NB4 (cell line): ENCODE results near the gene IER3.

Experiments
- MYC ChIP-seq: IDR thresholded peaks from 2 replicates; pipeline ENCODE4 v1.6.1; 2011; ENCODE audit warnings: low read depth, low read length
- POLR2A ChIP-seq: IDR thresholded peaks from 2 replicates; pipeline ENCODE4 v1.6.1; 2011; ENCODE audit warnings: mild to moderate bottlenecking; ENCODE audit not compliant: insufficient read length; ENCODE audit errors: extremely low read depth
- TF ChIP-seq, protein P1 (sequence below): IDR thresholded peaks from one replicate; pipeline ENCODE4 v1.5.1; 2012; ENCODE audit warnings: low read depth, low read length
- TF ChIP-seq, protein P2 (sequence below): IDR thresholded peaks from 2 replicates; pipeline ENCODE4 v1.6.1; 2011; ENCODE audit warnings: low read depth, low read length

DNA sequence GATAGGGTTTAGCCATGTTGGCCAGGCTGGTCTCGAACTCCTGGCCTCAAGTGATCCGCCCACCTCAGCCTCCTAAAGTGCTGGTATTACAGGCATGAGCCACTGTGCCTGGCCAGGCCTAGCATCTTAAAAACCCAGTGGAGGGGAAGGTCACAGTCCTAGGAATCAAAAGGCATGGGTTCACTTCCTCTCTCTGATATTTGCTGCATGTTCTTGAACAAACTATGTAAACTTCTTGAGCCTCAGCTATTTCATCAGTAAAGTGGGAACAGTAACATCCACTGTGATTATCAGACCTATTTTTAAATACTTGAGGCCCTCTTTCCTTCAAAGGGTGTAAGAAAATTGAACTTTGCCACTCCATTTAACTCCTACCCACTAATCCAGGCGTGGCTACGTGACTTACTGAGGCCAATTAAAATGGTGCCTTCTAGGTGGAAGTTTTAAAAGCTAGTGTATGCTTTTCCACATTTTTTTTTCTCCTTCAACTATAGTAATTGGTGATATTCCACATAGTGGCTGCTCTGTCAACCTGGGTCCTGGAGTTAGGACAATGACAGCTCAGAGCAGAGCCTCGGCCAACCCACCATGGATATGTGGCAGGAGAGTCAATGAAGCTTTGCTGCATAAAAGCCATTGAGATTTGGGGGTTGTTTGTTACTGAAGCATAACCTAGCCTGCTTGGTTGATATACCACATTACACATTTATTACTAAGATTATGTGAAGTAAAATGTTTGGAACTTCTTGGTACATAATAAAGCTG lies 32.2 kb upstream of the IER3 start:
- TF ChIP-seq, protein P1, sequence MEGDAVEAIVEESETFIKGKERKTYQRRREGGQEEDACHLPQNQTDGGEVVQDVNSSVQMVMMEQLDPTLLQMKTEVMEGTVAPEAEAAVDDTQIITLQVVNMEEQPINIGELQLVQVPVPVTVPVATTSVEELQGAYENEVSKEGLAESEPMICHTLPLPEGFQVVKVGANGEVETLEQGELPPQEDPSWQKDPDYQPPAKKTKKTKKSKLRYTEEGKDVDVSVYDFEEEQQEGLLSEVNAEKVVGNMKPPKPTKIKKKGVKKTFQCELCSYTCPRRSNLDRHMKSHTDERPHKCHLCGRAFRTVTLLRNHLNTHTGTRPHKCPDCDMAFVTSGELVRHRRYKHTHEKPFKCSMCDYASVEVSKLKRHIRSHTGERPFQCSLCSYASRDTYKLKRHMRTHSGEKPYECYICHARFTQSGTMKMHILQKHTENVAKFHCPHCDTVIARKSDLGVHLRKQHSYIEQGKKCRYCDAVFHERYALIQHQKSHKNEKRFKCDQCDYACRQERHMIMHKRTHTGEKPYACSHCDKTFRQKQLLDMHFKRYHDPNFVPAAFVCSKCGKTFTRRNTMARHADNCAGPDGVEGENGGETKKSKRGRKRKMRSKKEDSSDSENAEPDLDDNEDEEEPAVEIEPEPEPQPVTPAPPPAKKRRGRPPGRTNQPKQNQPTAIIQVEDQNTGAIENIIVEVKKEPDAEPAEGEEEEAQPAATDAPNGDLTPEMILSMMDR: no peak
- no peak for TF ChIP-seq MYC
- no peak for TF ChIP-seq POLR2A
- TF ChIP-seq, protein P2, sequence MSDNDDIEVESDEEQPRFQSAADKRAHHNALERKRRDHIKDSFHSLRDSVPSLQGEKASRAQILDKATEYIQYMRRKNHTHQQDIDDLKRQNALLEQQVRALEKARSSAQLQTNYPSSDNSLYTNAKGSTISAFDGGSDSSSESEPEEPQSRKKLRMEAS: no peak
